KMS-11 (cell line): ENCODE results near the gene JMJD6.

Experiments used
- H2AFZ ChIP-seq: fragments of 200-600 bp; sonication (generic); 2 replicates; pipeline ENCODE4 v1.6.1; 2016; ENCODE audit warnings: antibody characterized with exemption, mixed run types, low read depth
- H3K27ac ChIP-seq: fragments of 200-600 bp; sonication (generic); 2 replicates; pipeline ENCODE4 v1.6.1; 2016; ENCODE audit warnings: mild to moderate bottlenecking, mixed run types
- H3K27me3 ChIP-seq: fragments of 200-600 bp; sonication (generic); 2 replicates; pipeline ENCODE4 v1.6.1; 2017; ENCODE audit warnings: mild to moderate bottlenecking, low read depth, mixed run types, moderate library complexity; ENCODE audit not compliant: insufficient read depth
- H3K36me3 ChIP-seq: fragments of 200-600 bp; sonication (generic); 2 replicates; pipeline ENCODE4 v1.6.1; 2017; ENCODE audit warnings: mild to moderate bottlenecking, mixed run types; ENCODE audit not compliant: insufficient read depth
- H3K4me1 ChIP-seq: fragments of 200-600 bp; sonication (generic); 2 replicates; pipeline ENCODE4 v1.6.1; 2016; ENCODE audit warnings: mild to moderate bottlenecking, low read depth, mixed run types; ENCODE audit not compliant: poor library complexity, severe bottlenecking
- H3K4me2 ChIP-seq: fragments of 200-600 bp; sonication (generic); 2 replicates; pipeline ENCODE4 v1.7.0; 2016; ENCODE audit warnings: mild to moderate bottlenecking, mixed run types
- H3K4me3 ChIP-seq: fragments of 200-600 bp; sonication (generic); IDR thresholded peaks from 2 replicates; pipeline ENCODE4 v1.6.1; 2017; ENCODE audit warnings: low read depth, low read length, mixed read lengths; ENCODE audit not compliant: insufficient read depth
- H3K79me2 ChIP-seq: fragments of 200-600 bp; sonication (generic); 2 replicates; pipeline ENCODE4 v1.6.1; 2016; ENCODE audit warnings: low read depth, mixed run types; ENCODE audit not compliant: insufficient read depth
- H3K9ac ChIP-seq: fragments of 200-600 bp; sonication (generic); 2 replicates; pipeline ENCODE4 v1.6.1; 2016; ENCODE audit warnings: mild to moderate bottlenecking, mixed run types
- H4K20me1 ChIP-seq: fragments of 200-600 bp; sonication (generic); 2 replicates; pipeline ENCODE4 v1.6.1; 2016; ENCODE audit warnings: mild to moderate bottlenecking, mixed run types; ENCODE audit not compliant: insufficient read depth
- CTCF ChIP-seq: fragments of 200-600 bp; sonication (generic); conservative IDR thresholded peaks from 2 replicates; pipeline ENCODE4 v1.6.1; 2017; ENCODE audit warnings: low read depth, mild to moderate bottlenecking, antibody characterized with exemption, low read length, moderate library complexity, mixed read lengths

The JMJD6 gene

GRCh38 chr17:76675648-76676047 is 50.8 kb downstream of the JMJD6 start:
- Histone ChIP-seq H3K4me2 (no peak overlapping the region), H4K20me1 (no peaks in the 10 kb centered on the region), H3K27me3 (no peaks in the 10 kb centered on the region; the same call in 1 of the 2 replicates), H3K4me3 (no peak overlapping the region), H3K4me1 (peaks cover 19% of the 10 kb centered on the region), H3K79me2 (no peaks in the 10 kb centered on the region), H2AFZ (no peak overlapping the region), H3K27ac (no peak overlapping the region), H3K9ac (no peak overlapping the region), H3K36me3 (no peaks in the 10 kb centered on the region)
- TF ChIP-seq CTCF, result no peak

GRCh38 chr17:76674600-76674999 is 51.8 kb downstream of the JMJD6 start:
- H3K9ac ChIP-seq, result no peak overlapping the region
- no peaks in the 10 kb centered on the region; the same call in 1 of the 2 replicates for H3K27me3 ChIP-seq
- no peak for TF ChIP-seq CTCF
- H2AFZ ChIP-seq, result no peak overlapping the region
- no peak overlapping the region for H3K4me3 ChIP-seq
- H4K20me1 ChIP-seq, result no peaks in the 10 kb centered on the region
- no peaks in the 10 kb centered on the region for H3K36me3 ChIP-seq
- no peaks in the 10 kb centered on the region for H3K79me2 ChIP-seq
- peaks cover 19% of the 10 kb centered on the region for H3K4me1 ChIP-seq
- H3K27ac ChIP-seq, result no peak overlapping the region
- no peak overlapping the region for H3K4me2 ChIP-seq

GRCh38 chr17:76673729-76674128 is 52.7 kb downstream of the JMJD6 start:
- Histone ChIP-seq H3K4me3 (no peak overlapping the region), H3K27me3 (no peaks in the 10 kb centered on the region; the same call in 1 of the 2 replicates), H2AFZ (no peak overlapping the region), H3K4me2 (no peak overlapping the region), H3K4me1 (peaks cover 19% of the 10 kb centered on the region), H3K36me3 (no peaks in the 10 kb centered on the region), H3K27ac (no peak overlapping the region), H4K20me1 (no peaks in the 10 kb centered on the region), H3K79me2 (no peaks in the 10 kb centered on the region), H3K9ac (no peak overlapping the region)
- TF ChIP-seq CTCF, result no peak

- Histone ChIP-seq H3K27ac (peak overlapping the region; percentile 62; the same call in 1 of the 2 replicates), H3K9ac (peak overlapping the region; percentile 47; the same call in 1 of the 2 replicates), H3K4me1 (peaks cover 19% of the 10 kb centered on the region), H3K79me2 (no peaks in the 10 kb centered on the region), H3K36me3 (no peaks in the 10 kb centered on the region), H4K20me1 (no peaks in the 10 kb centered on the region), H3K4me2 (peak overlapping the region; percentile 92), H3K4me3 (no peak overlapping the region), H3K27me3 (no peaks in the 10 kb centered on the region; the same call in 1 of the 2 replicates), H2AFZ (peak overlapping the region; percentile 98)
- no peak for TF ChIP-seq CTCF
Measured at GRCh38 chr17:76672892-76673291, 53.5 kb downstream of the JMJD6 start.
